ENCODE measurements around the gene TGFBR3. TPM values are rescaled to one million over a fixed set of nuclear protein-coding genes. Genes with fewer than 3 reads are reported as not detected.

TGFBR3 gene
- polyA plus RNA-seq, 1 donor (not counting 4 experiments of a cell fraction or from before 2014, with no cell fraction given): 1.2 TPM

DNA sequence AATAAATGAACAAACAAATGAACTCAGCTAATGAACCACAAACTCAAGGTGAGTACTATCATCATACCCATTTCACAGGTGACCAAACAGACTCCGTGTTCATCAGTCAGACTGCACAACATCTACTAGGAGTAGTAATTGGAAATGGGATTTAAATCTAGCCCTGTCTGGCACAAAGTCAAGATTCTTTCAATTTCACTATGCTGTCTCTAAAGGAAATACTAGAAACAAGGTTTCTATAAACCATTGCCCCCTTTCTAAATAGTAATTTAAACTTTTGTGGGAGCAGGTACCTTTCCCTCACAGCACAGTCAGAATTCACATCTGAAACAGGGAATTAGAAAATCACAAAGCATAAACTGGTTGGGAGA is 160.3 kb downstream of the TGFBR3 start:
- Histone ChIP-seq H3K27ac (ENCODE audit: control insufficient read depth, insufficient read depth, low read length) (no peak overlapping the region), H3K27me3 (ENCODE audit: control insufficient read depth, extremely low read depth, insufficient read depth, low read length) (no peaks in the 10 kb centered on the region), H3K4me2 (ENCODE audit: control insufficient read depth, extremely low read depth, insufficient read depth, low read depth, low read length) (no peak overlapping the region), H4K20me1 (ENCODE audit: control insufficient read depth, extremely low read depth, insufficient read depth, low read length) (no peaks in the 10 kb centered on the region), H3K79me2 (ENCODE audit: control insufficient read depth, insufficient read depth, low read length) (no peaks in the 10 kb centered on the region), H3K4me1 (ENCODE audit: control insufficient read depth, extremely low read depth, insufficient read depth, low read length) (peaks cover 2% of the 10 kb centered on the region), H3K36me3 (ENCODE audit: control insufficient read depth in 2 of 2, extremely low read depth in 1 of 2, insufficient read depth in 2 of 2, low read length in 2 of 2) (no peaks in the 10 kb centered on the region), H3K9me3 (ENCODE audit: control insufficient read depth, low read depth, low read length) (no peaks in the 10 kb centered on the region), H2AFZ (ENCODE audit: control insufficient read depth, low read length) (no peak overlapping the region), H3K4me3 (ENCODE audit: control insufficient read depth in 2 of 3, extremely low read depth in 1 of 3, insufficient read depth in 2 of 3, low read depth in 1 of 3, low read length in 3 of 3) (no peak overlapping the region), H3K9me1 (ENCODE audit: control insufficient read depth, extremely low read depth, insufficient read depth, low read length) (no peaks in the 10 kb centered on the region), H3K9ac (ENCODE audit: control insufficient read depth, extremely low read depth, insufficient read depth, low read length) (no peak overlapping the region)
- TF ChIP-seq, protein P1, sequence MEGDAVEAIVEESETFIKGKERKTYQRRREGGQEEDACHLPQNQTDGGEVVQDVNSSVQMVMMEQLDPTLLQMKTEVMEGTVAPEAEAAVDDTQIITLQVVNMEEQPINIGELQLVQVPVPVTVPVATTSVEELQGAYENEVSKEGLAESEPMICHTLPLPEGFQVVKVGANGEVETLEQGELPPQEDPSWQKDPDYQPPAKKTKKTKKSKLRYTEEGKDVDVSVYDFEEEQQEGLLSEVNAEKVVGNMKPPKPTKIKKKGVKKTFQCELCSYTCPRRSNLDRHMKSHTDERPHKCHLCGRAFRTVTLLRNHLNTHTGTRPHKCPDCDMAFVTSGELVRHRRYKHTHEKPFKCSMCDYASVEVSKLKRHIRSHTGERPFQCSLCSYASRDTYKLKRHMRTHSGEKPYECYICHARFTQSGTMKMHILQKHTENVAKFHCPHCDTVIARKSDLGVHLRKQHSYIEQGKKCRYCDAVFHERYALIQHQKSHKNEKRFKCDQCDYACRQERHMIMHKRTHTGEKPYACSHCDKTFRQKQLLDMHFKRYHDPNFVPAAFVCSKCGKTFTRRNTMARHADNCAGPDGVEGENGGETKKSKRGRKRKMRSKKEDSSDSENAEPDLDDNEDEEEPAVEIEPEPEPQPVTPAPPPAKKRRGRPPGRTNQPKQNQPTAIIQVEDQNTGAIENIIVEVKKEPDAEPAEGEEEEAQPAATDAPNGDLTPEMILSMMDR (optimal IDR thresholded peaks at IDR 0.05 in 1 of 3, IDR thresholded peaks at IDR 0.05 in 1 of 3, conservative IDR thresholded peaks at IDR 0.05 in 1 of 3; ENCODE audit: extremely low read depth in 1 of 3, insufficient read depth in 2 of 3, low read length in 3 of 3): no peak
- no peak for TF ChIP-seq EZH2 (IDR thresholded peaks at IDR 0.05; ENCODE audit: low read length)
- FAIRE-seq: no peak
- no peak for DNase-seq (ENCODE audit: low read depth, low spot score)
- dilution Hi-C loops (cut with MboI; ENCODE audit: extremely low pct_ligation_motif_present, low sequenced_read_pairs): no loop called here

DNA sequence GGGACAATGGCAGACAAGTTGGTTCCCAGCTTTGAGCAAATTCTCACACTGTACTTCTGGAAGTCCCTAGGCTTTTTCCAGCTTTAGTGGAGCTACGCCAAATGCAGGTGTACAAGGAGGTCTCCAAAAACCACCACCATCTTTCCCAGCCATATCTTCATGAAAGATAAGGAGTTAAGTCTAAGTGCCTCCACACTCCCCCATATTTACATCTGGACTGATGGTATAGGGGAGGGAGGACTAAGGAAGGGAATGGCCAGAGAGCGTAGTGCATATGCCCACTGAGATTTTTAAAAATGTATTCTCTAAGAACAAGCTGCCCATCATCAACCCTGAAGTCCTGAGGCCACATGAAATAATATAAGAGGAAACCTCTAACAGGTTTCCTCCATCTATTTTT is 161.3 kb downstream of the TGFBR3 start:
- H4K20me1 ChIP-seq (ENCODE audit: control insufficient read depth, extremely low read depth, insufficient read depth, low read length): no peaks in the 10 kb centered on the region
- no peaks in the 10 kb centered on the region for H3K9me3 ChIP-seq (ENCODE audit: control insufficient read depth, low read depth, low read length)
- H3K27me3 ChIP-seq (ENCODE audit: control insufficient read depth, extremely low read depth, insufficient read depth, low read length): no peaks in the 10 kb centered on the region
- no peak overlapping the region for H3K9ac ChIP-seq (ENCODE audit: control insufficient read depth, extremely low read depth, insufficient read depth, low read length)
- H3K79me2 ChIP-seq (ENCODE audit: control insufficient read depth, insufficient read depth, low read length): no peaks in the 10 kb centered on the region
- no peak overlapping the region for H2AFZ ChIP-seq (ENCODE audit: control insufficient read depth, low read length)
- dilution Hi-C loops (cut with MboI; ENCODE audit: extremely low pct_ligation_motif_present, low sequenced_read_pairs): no loop called here
- H3K36me3 ChIP-seq (ENCODE audit: control insufficient read depth in 2 of 2, extremely low read depth in 1 of 2, insufficient read depth in 2 of 2, low read length in 2 of 2): no peaks in the 10 kb centered on the region
- TF ChIP-seq EZH2 (IDR thresholded peaks at IDR 0.05; ENCODE audit: low read length): no peak
- TF ChIP-seq, protein P1 (optimal IDR thresholded peaks at IDR 0.05 in 1 of 3, IDR thresholded peaks at IDR 0.05 in 1 of 3, conservative IDR thresholded peaks at IDR 0.05 in 1 of 3; ENCODE audit: extremely low read depth in 1 of 3, insufficient read depth in 2 of 3, low read length in 3 of 3): no peak
- DNase-seq (ENCODE audit: low read depth, low spot score): no peak
- FAIRE-seq: no peak
- H3K9me1 ChIP-seq (ENCODE audit: control insufficient read depth, extremely low read depth, insufficient read depth, low read length): no peaks in the 10 kb centered on the region
- H3K4me3 ChIP-seq (ENCODE audit: control insufficient read depth in 2 of 3, extremely low read depth in 1 of 3, insufficient read depth in 2 of 3, low read depth in 1 of 3, low read length in 3 of 3): no peak overlapping the region
- no peak overlapping the region for H3K27ac ChIP-seq (ENCODE audit: control insufficient read depth, insufficient read depth, low read length)
- no peaks in the 10 kb centered on the region for H3K4me1 ChIP-seq (ENCODE audit: control insufficient read depth, extremely low read depth, insufficient read depth, low read length)
- H3K4me2 ChIP-seq (ENCODE audit: control insufficient read depth, extremely low read depth, insufficient read depth, low read depth, low read length): no peak overlapping the region

All from keratinocyte (primary cell).